ENCODE measurements around the gene IMMP2L.

IMMP2L gene

DNA sequence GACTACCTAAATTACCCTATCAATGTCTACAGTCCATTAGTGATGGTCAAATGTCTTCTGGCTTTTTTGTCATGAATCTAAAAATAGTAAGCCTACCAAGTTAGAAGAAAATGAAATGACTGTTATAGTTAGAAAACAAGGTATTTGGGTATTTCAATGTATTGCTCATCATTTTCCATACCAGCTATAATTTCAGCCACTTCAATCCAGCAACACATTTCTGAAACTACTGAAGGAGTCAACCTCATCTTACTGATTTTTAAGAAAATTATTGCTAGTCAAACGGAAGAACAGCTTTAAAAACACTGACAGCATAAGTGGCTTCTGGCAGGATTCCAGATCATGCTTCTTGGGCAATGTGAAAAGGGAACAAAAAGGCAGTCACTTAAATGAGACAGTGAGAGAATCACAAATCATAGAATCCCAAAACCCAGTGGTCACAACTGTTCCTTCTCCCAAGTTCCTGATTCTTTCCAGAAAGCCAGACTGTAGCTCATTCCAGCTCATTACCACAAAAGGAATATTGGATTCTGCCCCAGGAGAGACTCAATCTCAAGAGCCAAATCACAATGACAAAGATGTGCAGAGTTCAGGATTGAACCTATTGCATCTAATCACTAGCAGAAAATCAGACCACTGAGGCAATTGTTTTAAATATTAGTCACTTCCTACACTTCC lies 532.6 kb downstream of the IMMP2L start:
- DNase-seq (ENCODE audit: low spot score): peak; percentile 29

DNA sequence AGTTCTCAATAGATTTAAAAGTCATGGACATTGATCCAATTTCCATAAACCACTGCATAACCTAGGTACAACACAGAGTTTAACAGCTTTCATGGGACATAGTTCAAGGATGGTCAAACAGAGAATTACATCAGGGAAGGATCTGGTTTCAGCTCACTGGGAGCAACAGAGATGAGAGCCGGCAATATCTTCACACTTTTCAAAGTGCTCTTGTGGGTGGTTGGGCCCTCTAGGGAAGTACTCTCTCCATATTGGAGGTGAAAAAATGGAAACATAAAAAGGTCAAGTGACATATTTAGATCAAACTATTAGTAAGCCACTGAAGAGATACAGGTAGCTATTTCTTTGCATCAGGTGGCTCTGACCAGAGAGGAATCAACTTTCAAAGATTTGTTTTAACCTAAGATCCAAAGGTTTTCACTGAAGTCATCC lies 533.1 kb downstream of the IMMP2L start:
- no peak for DNase-seq (ENCODE audit: low spot score)

DNA sequence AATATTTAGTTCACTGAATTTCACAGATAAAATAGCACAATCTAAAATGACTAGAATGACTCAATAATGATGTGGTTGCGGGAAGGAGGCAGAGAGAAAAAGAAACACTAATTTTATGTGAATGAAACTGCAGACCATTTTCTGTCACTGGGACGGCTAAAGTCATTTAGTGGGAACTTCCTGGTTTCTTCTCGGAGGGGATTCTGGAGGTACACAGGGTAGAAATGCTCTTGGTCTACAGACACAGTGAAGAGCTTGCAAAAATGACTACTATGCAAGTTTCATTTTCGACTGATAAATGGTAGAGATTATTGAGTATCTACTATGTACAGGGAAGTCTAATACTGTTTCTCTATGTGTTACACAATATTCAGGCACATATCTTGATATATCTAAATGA lies 534.9 kb downstream of the IMMP2L start:
- peak; percentile 6 for DNase-seq (ENCODE audit: low spot score)

DNA sequence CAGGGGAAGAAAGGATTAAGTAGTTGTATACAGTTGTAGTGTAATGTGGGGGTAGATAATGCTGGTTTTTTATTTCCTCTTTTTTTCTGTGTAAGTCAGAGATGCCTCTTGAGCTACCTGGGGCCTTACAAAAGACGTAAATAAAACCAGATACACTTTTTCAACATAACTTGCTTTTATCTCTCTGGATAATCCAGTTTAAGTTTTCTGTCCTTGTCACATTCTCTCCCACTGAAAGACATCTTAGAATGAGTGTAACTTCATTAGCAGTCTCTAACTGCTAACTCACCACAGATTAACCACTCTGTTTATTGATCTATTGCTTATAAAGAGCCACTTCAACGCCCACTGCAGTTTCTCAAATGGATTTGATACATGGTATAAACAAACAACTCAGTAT lies 535.5 kb downstream of the IMMP2L start:
- DNase-seq (ENCODE audit: low spot score): no peak

DNA sequence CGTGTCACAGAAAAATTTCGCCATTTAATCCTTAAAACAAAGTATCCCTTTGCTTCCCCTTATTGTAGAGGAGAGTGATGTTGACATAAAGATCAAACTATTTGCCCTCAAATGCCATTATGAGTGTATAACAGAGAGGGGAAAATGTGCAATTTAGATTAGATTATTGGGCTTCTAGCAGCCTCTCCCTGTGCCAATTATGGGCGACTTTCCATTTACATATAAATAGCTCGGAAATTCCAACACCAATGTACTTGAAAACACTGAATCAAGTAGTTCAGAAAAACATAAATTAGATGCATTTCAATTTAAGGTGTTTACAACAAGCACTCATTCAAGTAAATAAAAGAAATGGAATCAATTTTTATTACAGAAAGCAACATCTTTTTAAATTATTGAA lies 535.9 kb downstream of the IMMP2L start:
- no peak for DNase-seq (ENCODE audit: low spot score)

DNA sequence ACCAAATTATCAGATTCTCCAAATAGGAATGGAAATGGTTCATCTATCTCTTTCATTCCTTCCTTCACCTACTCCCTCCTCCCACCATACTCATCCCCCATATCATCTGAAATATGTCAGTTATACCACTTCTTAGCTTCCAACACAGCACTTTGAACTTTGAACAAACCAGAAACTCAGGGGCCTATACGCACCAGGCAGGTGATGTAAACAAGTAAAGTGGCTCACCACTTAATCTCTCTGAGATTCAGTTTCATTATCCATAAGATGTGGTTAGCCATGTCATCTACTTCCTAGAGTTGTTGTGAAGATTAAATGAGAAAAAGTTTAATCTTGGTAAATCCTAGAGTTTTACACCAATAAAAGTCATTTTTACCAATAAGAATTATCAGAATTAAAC lies 537.3 kb downstream of the IMMP2L start:
- DNase-seq (ENCODE audit: low spot score): peak; percentile 35

DNA sequence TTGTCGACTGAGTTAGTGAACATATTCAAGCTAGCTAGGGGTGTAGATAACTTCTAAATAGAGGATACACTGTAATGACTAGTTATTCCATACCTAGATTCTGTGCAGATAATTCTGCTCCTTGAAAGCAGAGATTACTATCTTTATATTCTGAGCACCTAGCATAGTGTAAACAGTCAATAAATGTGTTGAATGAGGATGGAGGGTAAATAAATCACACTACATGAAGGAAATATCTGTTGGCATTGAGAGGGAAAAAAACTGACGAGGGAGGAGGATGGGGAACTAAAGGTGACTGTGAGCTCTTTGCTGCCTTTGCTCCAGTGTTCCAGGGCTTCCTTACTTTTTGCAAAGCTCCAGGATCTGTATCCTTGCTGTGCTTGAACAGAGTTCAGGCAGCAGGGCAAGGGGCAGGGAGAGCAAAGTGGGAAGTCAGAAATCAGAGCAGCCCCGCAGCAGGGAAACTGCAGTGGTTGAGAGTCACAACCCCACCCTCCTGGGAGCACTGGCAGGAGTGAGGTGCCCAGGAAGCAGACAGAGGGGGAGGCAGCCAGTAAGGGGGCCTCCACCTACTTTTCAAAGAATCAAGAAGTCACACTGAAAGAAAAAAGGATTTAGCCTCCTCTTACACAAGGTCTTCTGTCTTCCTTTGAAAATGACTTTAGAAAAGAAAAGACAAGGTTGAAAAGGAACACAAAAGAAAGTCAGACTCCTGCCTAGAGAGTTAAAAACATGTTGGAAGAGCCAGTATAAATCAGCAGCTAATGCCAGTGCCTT lies 543.1 kb downstream of the IMMP2L start:
- DNase-seq (ENCODE audit: low spot score): no peak

DNA sequence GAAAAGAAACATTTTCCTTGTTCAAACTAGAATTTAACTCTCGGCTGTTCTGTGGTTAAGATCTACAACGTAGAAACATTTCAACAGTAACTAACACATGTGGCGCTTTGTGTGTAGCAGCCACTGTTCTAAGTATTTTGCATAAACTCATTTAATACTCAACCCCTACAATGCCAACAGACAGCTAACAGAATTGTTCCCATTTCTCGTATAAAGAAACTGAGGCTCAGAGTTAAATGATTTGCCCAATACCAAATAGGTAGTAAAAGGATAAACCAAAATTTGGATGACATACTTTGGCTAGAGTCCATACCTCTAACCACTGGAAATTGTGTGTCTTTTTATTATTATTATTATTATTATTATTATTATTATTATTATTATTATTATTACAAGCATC lies 543.8 kb downstream of the IMMP2L start:
- DNase-seq (ENCODE audit: low spot score): no peak

DNA sequence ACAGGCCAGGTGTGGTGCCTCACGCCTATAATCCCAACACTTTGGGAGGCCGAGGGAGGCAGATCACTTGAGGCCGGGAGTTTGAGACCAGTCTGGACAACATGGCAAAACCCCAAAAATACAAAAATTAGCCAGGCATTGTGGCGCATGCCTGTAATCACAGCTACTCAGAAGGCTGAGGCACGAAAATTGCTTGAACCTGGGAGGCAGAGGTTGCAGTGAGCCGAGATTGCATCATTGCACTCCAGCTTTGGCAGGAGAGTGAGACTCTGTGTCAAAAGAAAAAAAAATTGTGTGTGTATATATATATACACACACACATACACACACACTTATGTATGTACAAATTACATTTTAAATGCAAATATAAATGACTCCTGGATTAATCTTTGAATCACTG lies 548.2 kb downstream of the IMMP2L start:
- DNase-seq (ENCODE audit: low spot score): no peak

DNA sequence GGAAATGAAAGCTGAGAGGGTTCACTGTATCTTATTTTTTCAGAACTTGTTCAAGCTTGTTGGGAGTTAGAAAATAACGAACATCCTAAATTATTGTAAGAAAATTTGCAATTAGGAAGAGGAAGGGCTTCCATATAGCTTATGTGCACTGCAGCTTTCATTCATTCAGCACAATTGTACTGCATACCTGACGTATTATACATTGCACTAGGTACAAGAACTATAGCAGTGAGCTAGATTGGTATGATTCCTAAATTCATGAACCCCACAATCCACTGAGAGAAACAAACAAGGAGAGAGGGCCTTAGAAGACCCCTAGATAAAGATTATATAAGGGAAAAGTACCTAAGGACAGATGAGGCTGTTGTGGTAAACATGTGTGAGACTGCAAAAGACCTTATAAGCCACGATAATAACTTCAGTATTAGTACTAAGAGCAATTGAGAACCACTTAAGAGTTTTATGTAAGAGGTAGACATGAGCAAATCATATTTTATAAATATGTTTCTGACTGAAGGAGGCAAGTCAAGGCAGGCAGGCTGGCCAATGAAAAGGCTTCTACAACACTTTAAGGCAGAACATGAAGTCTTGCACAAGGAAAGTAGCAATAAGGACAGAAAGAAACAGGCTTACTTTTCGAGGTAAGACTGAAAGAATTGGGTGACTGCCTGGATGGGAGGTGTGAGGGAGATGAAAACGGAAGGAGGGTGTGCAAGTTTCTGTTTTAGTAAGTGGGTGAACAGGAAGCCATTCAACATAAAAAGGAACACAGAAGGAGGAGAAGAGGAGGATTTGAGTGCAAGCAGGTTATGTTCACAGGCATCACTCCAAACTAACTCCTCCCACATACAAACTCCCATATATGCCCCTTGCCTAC lies 549.3 kb downstream of the IMMP2L start:
- DNase-seq (ENCODE audit: low spot score): peak; percentile 33

DNA sequence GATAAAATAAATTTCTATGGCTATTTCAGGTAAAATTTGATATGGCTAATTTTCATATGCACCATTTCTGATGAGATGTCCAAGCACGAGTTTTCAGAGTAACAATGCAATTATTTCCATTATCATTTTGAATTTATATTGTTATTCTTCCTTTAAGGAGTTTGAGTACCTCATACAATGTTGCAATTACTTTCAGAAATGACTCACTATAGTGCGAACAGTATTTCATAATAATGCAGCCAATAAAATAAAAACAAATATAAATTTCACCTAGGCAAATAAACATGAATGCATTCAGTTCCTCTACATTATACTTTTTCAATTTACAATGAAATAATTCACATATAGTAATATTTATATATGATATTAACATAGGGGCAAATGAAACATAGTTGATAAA lies 550.1 kb downstream of the IMMP2L start:
- DNase-seq (ENCODE audit: low spot score): no peak

DNA sequence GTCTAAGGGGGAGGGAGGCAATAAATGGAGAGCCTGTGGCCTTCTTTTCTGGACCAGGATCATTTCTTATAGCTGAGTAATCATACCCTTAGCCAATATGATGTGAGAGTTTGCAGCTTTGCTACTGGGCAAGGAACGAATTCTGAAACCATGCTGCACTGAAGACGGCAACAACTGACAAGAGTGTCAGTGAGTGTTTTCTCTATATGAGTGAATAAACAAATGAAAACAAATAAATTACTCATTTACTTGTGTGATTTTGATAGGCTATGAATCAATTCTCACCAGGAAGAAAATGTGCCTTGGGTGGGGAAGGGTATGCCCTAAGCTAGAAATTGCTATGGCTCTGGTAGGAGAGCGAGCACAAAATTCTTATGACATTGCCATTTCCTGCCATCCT lies 550.8 kb downstream of the IMMP2L start:
- DNase-seq (ENCODE audit: low spot score): no peak

DNA sequence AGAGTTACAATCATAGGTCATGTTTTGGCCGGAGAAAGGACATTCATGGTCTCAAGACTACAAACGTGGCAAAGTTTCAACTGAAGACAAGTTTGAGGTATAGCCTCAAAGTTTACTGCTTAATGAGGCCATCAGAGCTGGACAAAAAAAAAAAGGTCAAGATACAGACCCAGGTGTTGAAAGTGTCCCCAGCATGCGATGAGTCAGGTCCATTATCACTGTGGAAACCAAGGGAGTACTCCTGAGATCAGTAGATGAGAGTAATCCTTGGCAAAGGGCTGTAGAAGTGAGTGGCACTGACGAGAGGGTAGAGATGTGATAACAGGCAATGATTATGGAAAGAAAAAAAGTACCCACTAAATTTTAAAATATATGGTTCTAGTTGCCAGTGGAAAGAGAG lies 551.5 kb downstream of the IMMP2L start:
- no peak for DNase-seq (ENCODE audit: low spot score)

DNA sequence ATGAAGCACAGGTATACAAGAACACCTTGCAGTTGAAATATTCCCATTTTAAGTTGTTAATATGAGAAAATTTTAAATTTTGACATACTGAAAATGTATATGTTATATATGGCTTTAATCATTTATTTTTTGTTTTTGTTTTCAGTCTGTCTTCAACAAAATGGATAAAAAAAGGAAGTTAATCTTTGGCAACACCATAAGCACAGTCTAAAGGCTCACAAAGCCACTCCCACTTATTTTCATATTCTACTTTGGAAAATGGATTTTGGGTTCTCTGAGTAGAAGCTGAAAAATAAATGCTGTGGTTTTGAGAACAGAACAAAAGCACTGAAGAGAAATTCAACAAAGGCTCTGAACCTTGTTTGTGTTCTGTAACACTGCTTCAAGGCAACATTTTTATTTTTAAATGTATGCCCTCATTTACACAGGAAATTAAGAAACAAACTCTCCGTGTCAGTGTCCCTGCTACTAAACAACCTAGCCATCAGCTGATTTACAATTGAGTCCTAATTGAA lies 552.7 kb downstream of the IMMP2L start:
- no peak for DNase-seq (ENCODE audit: low spot score)

DNA sequence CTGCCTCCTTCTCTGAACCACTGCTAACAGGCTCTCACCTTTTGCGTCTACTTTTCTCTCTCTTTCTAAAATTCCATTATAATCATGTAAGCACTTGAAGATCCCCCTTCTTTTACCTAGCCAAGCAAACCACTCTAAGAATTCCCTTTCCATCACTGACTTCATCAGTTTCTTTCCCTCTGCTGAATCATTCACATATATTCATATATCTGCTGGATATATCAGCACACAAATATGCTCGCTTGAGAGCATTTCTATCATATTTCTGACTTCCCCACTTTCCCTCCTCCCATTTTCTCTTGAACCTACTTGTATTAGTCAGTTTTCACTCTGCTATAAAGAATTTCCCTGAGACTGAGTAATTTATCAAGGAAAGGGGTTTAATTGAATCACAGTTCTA lies 555.6 kb downstream of the IMMP2L start:
- no peak for DNase-seq (ENCODE audit: low spot score)

DNA sequence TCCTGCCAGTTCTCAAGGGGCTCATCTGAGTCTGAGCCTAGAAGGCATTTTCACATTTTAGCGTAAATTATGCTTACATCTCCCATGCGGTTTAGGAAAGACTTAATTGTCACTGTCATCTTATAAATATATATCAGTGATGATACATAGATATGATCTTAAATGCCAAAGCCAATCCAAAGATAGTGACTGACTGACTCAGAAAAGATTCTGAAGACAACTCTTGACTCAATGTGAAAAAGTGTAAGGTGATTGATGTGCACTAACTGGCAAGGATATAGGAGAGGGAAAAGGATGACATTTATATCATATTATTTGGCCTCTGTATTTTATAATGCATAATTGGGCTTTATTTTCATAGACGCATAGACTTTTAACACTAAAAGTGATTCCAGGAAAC lies 556.3 kb downstream of the IMMP2L start:
- no peak for DNase-seq (ENCODE audit: low spot score)

DNA sequence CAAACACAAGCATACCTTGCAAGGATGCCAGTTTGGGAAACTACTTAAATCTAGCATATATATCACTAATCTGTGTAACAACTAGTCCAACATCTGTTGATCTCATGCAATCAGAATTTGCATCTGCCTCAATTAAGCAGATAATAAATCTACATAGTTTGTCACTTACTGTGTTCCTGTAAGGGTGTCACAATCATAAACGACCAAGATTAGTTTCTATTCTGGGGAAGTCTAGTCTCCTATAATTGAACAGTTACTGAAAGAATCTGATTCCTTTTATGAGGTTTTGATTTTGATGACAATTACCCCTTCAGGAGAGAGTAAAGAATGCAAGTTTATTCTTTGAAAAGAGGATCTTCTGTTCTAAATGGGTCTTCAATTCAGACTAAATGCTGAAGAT lies 556.8 kb downstream of the IMMP2L start:
- no peak for DNase-seq (ENCODE audit: low spot score)

DNA sequence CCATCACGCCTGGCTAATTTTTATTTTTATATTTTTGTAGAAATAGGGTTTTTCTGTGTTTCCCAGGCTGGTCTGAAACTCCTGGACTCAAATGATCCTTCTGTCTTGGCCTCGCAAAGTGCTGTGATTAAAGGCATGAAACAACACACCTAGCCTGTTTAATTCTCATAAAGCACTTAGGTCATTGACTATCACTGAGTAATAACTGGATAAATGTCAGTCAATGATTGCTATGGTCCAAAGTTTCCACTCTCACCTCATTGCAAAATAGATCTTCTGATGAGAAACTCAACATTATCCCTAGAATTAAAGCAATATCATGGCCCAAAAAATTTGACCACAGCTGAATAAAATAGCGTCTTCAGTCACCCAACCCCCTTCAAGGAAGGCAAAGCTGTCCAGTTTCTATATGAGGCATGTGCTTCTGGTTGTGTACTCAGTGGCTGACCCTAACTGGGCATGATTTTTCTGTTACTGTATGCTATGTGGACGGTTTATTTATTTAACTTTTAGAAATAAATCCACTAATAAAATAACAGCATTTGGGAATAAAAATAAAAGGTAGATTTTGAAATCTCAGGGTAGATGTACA lies 557.9 kb downstream of the IMMP2L start:
- DNase-seq (ENCODE audit: low spot score): no peak

DNA sequence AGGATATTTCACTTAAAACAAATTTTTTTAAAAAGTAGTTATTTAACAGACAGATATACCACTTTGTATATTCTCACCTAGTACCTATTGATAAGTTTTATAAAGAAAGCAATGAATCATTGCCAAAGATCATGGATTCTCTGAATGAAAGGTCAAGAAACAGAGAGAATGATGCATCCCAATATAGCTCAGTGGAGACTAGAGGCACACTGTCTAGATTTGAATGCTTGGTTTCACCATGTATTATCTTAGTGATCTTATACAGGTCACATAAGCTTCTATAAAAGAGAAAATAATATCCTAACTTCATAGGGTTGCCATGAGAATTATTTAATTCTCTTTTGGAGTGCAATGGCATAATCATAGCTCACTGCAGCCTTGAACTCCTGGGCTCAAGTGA lies 558.4 kb downstream of the IMMP2L start:
- no peak for DNase-seq (ENCODE audit: low spot score)

DNA sequence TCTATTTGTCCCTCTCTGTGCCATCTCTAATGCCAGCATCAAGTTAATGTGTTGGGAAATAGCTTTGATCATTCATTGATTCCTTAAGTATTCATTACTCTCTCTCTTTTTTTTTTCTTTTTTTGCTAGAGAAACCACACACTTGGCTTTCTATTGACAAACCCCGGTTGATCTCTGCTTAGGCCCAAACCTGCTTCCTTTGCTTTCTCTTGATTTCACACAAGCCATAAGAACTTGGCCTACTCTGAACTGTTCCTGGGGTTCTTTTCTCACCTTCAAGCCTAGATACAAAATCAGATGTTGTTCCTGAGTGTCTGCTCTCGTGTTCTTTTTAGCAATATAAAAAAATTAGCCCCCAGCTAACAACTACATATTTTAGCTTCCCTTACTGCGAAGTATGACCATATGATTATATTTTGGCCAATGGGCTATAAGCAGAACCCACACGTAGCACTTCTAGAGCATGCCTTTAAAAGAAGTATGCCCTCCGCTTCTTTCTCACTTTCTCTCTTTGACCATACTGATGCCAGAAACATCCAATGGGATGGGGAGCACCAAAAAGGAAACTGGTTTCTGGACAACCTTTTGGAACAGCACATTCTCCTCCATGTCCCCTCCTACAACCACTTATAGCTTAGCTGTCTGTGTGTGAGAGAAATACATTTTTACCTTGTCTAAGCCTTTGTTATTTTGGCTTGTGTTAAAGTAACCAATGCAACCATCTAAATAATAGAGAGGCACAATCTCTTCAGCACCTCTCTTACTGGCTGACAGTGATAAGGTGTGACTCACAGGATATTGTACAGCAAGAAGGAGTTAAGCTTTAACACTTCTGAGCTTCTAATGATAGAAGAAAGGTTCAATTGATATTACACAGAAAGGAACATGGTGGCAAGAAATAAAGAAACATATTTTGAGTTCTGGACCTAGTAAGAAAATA lies 568.0 kb downstream of the IMMP2L start:
- DNase-seq (ENCODE audit: low spot score): peak; percentile 11

DNA sequence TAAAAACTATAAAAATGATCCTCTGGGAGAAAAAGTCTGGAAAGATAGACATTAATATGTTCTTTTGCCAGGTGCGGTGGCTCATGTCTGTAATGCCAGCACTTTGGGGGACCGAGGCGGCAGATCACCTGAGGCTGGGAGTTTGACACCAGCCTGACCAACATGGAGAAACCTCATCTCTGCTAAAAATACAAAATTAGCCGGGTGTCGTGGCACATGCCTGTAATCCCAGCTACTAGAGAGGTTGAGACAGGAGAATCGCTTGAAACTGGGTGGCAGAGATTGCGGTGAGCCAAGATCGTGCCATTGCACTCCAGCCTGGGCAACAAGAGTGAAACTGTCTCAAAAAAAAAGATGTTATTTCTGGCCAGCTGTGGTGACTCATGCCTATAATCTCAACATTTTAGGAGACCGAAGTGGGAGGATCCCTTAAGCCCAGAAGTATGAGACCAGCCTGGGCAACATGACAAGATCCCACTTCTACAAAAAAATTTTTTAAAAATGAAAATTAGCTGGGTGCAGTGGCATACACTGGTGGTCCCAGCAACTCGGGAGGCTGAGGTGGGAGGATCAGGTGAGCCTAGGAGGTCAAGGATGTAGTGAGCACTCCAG lies 573.3 kb downstream of the IMMP2L start:
- no peak for DNase-seq (ENCODE audit: low spot score)

All from CD4-positive, alpha-beta T cell treated with Interleukin-15 for 4 hours (primary cell).